GM23338 (cell line): ENCODE measurements around the gene SV2C. TPM values are rescaled to one million over a fixed set of nuclear protein-coding genes. Genes with fewer than 3 reads are reported as not detected.

ENCODE experiments used
- ATAC-seq: fragments of 200-7000 bp; cut with Tn5 transposase; 3 replicates; pipeline ENCODE4 v1.9.1; 2020
- DNase-seq: peaks from one replicate; pipeline ENCODE4 v3.0.0-alpha.2; 2015; ENCODE audit warnings: low spot score
- H2AFZ ChIP-seq: fragments of 200-600 bp; sonication (generic); 2 replicates; pipeline ENCODE4 v1.8.0; 2016; ENCODE audit warnings: antibody characterized with exemption, mild to moderate bottlenecking, moderate library complexity
- H3F3A ChIP-seq: fragments of 200-600 bp; sonication (generic); replicated peaks from 2 replicates; pipeline ENCODE4 v1.8.0; 2017; ENCODE audit warnings: antibody characterized with exemption, mixed run types, low read depth
- H3K27ac ChIP-seq: fragments of 200-600 bp; sonication (generic); 2 replicates; pipeline ENCODE4 v1.6.1; 2016; ENCODE audit warnings: low read depth
- H3K27me3 ChIP-seq: fragments of 200-600 bp; sonication (generic); 2 replicates; pipeline ENCODE4 v1.8.0; 2016; ENCODE audit warnings: mild to moderate bottlenecking, mixed run types, moderate library complexity; ENCODE audit not compliant: insufficient read depth
- H3K36me3 ChIP-seq: fragments of 200-600 bp; sonication (generic); 2 replicates; pipeline ENCODE4 v1.8.0; 2016; ENCODE audit warnings: mild to moderate bottlenecking; ENCODE audit not compliant: insufficient read depth
- H3K4me1 ChIP-seq: fragments of 200-600 bp; sonication (generic); 2 replicates; pipeline ENCODE4 v1.8.0; 2016; ENCODE audit warnings: mild to moderate bottlenecking, moderate library complexity; ENCODE audit not compliant: insufficient read depth
- H3K4me2 ChIP-seq: fragments of 200-600 bp; sonication (generic); 2 replicates; pipeline ENCODE4 v1.7.1; 2017; ENCODE audit warnings: mixed run types
- H3K4me3 ChIP-seq: fragments of 200-600 bp; sonication (generic); 2 replicates; pipeline ENCODE4 v1.6.1; 2016; ENCODE audit warnings: mixed run types
- H3K79me2 ChIP-seq: fragments of 200-600 bp; sonication (generic); replicated peaks from 2 replicates; pipeline ENCODE4 v1.8.0; 2017; ENCODE audit warnings: mild to moderate bottlenecking; ENCODE audit not compliant: insufficient read depth
- H3K9me2 ChIP-seq: fragments of 200-600 bp; sonication (generic); 2 replicates; pipeline ENCODE4 v1.8.0; 2017; ENCODE audit not compliant: insufficient read depth
- H4K20me1 ChIP-seq: fragments of 200-600 bp; sonication (generic); replicated peaks from 2 replicates; pipeline ENCODE4 v1.8.0; 2017; ENCODE audit warnings: mild to moderate bottlenecking; ENCODE audit not compliant: insufficient read depth
- H3K27ac Mint-ChIP-seq: 2 replicates; pipeline ENCODE4 v1.8.0; 2020; ENCODE audit warnings: inconsistent platforms, mild to moderate bottlenecking, moderate library complexity, mixed read lengths
- H3K27me3 Mint-ChIP-seq: 3 replicates; pipeline ENCODE4 v1.8.0; 2022; ENCODE audit warnings: low read depth, mild to moderate bottlenecking, moderate library complexity, mixed read lengths, inconsistent platforms; ENCODE audit not compliant: insufficient read depth, poor library complexity
- H3K36me3 Mint-ChIP-seq: 3 replicates; pipeline ENCODE4 v1.8.0; 2021; ENCODE audit warnings: low read depth, mild to moderate bottlenecking, inconsistent platforms, moderate library complexity, mixed read lengths
- H3K4me1 Mint-ChIP-seq: 3 replicates; pipeline ENCODE4 v1.8.0; 2020; ENCODE audit warnings: mild to moderate bottlenecking, inconsistent platforms, mixed read lengths
- H3K4me3 Mint-ChIP-seq: 3 replicates; pipeline ENCODE4 v1.8.0; 2021; ENCODE audit warnings: moderate library complexity, mild to moderate bottlenecking, inconsistent platforms, mixed read lengths
- H3K9me3 Mint-ChIP-seq: 3 replicates; pipeline ENCODE4 v1.8.0; 2020; ENCODE audit warnings: moderate library complexity, mild to moderate bottlenecking, inconsistent platforms, mixed read lengths
- EZH2 ChIP-seq: fragments of 200-600 bp; sonication (generic); IDR thresholded peaks from one replicate; pipeline ENCODE4 v1.8.0; 2017; ENCODE audit warnings: antibody characterized with exemption, mild to moderate bottlenecking, low read depth; ENCODE audit not compliant: unreplicated experiment
- ZNF462 ChIP-seq: fragments of 250-450 bp; sonication (Bioruptor Pico); IDR thresholded peaks from 2 replicates; pipeline ENCODE4 v1.5.0; 2020; ENCODE audit warnings: mild to moderate bottlenecking, moderate library complexity
- polyA plus RNA-seq: library from polyadenylated mRNA; unstranded; fragments of >200 nt; fragmentation: Nextera tagmentation; extraction: Ambion mirVana; gene quantifications from 2 replicates; pipeline ENCODE4 v1.2.1, GENCODE V29; 2016
- total RNA-seq: library from RNA; depleted of rRNA; stranded (reverse); fragments of >200 nt; shearing (Covaris generic); gene quantifications from 2 replicates; pipeline ENCODE4 v1.2.3, GENCODE V29; 2014

Gene SV2C
- total and polyA plus RNA-seq, 2 experiments from 2014 or later = 0.05 to 0.07 TPM

GRCh38 chr5:76084496-76085242, 1.5 kb downstream of the SV2C start:
- ATAC-seq (peak; percentile 45), DNase-seq (peak; percentile 61)
- peaks cover 79% of the 10 kb centered on the region for H3K27me3 ChIP-seq

More at GRCh38 chr5:76084496-76085242, 1.5 kb downstream of the SV2C start:
- Histone ChIP-seq H3K9me2 (no peaks in the 10 kb centered on the region), H3K36me3 (no peaks in the 10 kb centered on the region), H2AFZ (peak overlapping the region; percentile 100), H3K4me2 (peak overlapping the region; percentile 98), H3K4me3 (peak overlapping the region; percentile 75), H3K27ac (no peak overlapping the region), H4K20me1 (no peaks in the 10 kb centered on the region), H3K79me2 (no peaks in the 10 kb centered on the region), H3K4me1 (peaks cover 24% of the 10 kb centered on the region), H3F3A (0 out of 2 replicates have a peak, but pooled peaks cover 3% of the 10 kb centered on the region)
- Mint-ChIP-seq H3K36me3 (no peaks in the 10 kb centered on the region), H3K4me3 (peak overlapping the region; percentile 87), H3K27ac (no peak overlapping the region), H3K27me3 (peaks cover 54% of the 10 kb centered on the region), H3K4me1 (peaks cover 13% of the 10 kb centered on the region; the same call in 2 of the 3 replicates), H3K9me3 (no peaks in the 10 kb centered on the region)
- TF ChIP-seq ZNF462 (no peak), EZH2 (peak; percentile 81)
